Activated T-cell treated with anti-CD3 and anti-CD28 coated beads, Interleukin-2, amount 50 U/mL, for 24 hours (primary cell): ENCODE data around the gene KRT80.

Experiments
- DNase-seq: peaks from one replicate; pipeline ENCODE4 v3.0.0-alpha.2; 2020
- H3K27ac Mint-ChIP-seq: 2 replicates; pipeline ENCODE4 v1.8.0; 2020; ENCODE audit warnings: mild to moderate bottlenecking, mixed read lengths
- H3K27me3 Mint-ChIP-seq: 2 replicates; pipeline ENCODE4 v1.8.0; 2020; ENCODE audit warnings: mixed read lengths
- H3K36me3 Mint-ChIP-seq: 2 replicates; pipeline ENCODE4 v1.8.0; 2020; ENCODE audit warnings: low read depth, mixed read lengths
- H3K4me1 Mint-ChIP-seq: 2 replicates; pipeline ENCODE4 v1.8.0; 2020; ENCODE audit warnings: low read depth, mixed read lengths
- H3K4me3 Mint-ChIP-seq: 2 replicates; pipeline ENCODE4 v1.8.0; 2020; ENCODE audit warnings: mild to moderate bottlenecking, moderate library complexity, mixed read lengths
- H3K9me3 Mint-ChIP-seq: 2 replicates; pipeline ENCODE4 v1.8.0; 2020; ENCODE audit warnings: mixed read lengths

The KRT80 gene

GRCh38 chr12:52209321-52209720 lies 17.5 kb upstream of the KRT80 start:
- H3K36me3 Mint-ChIP-seq = no peaks in the 10 kb centered on the region
- peaks cover 17% of the 10 kb centered on the region for H3K27me3 Mint-ChIP-seq
- no peak overlapping the region for H3K27ac Mint-ChIP-seq
- no peaks in the 10 kb centered on the region for H3K9me3 Mint-ChIP-seq
- no peak for DNase-seq
- no peak overlapping the region for H3K4me3 Mint-ChIP-seq
- no peaks in the 10 kb centered on the region for H3K4me1 Mint-ChIP-seq

GRCh38 chr12:52208424-52209165 lies 16.8 kb upstream of the KRT80 start:
- Mint-ChIP-seq H3K4me1 (no peaks in the 10 kb centered on the region), H3K9me3 (no peaks in the 10 kb centered on the region), H3K4me3 (no peak overlapping the region), H3K36me3 (no peaks in the 10 kb centered on the region), H3K27me3 (peaks cover 17% of the 10 kb centered on the region), H3K27ac (no peak overlapping the region)
- no peak for DNase-seq

DNA sequence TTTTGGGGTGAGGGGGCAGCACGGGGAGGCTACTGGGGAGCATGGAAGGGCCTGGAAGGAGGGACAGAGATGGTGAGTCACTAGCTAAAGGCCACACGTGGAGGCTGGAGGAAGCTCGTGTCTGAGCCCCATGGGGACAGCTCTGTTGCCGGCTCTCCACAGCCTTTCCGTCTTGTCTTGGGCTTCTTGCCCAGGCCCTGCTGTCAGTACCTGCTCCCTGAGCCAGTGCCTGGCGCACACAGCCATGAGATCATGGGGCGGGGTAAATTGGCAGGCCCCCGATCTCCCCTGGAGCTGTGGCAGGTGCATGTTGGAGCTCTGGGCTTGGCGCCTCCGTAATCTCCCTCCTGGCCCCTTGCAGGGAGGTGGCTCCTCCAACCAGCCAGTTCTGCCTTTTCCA lies 16.1 kb upstream of the KRT80 start:
- no peak for DNase-seq
- Mint-ChIP-seq H3K9me3 (no peaks in the 10 kb centered on the region), H3K4me3 (no peak overlapping the region), H3K27me3 (peaks cover 15% of the 10 kb centered on the region), H3K36me3 (no peaks in the 10 kb centered on the region), H3K4me1 (peaks cover 4% of the 10 kb centered on the region), H3K27ac (no peak overlapping the region)

- Mint-ChIP-seq H3K27me3 (peaks cover 17% of the 10 kb centered on the region), H3K4me3 (no peak overlapping the region), H3K4me1 (peaks cover 6% of the 10 kb centered on the region), H3K27ac (no peak overlapping the region), H3K9me3 (no peaks in the 10 kb centered on the region), H3K36me3 (no peaks in the 10 kb centered on the region)
- no peak for DNase-seq
These were observed 15.3 kb upstream of the KRT80 start for GRCh38 chr12:52207106-52207505.

DNA sequence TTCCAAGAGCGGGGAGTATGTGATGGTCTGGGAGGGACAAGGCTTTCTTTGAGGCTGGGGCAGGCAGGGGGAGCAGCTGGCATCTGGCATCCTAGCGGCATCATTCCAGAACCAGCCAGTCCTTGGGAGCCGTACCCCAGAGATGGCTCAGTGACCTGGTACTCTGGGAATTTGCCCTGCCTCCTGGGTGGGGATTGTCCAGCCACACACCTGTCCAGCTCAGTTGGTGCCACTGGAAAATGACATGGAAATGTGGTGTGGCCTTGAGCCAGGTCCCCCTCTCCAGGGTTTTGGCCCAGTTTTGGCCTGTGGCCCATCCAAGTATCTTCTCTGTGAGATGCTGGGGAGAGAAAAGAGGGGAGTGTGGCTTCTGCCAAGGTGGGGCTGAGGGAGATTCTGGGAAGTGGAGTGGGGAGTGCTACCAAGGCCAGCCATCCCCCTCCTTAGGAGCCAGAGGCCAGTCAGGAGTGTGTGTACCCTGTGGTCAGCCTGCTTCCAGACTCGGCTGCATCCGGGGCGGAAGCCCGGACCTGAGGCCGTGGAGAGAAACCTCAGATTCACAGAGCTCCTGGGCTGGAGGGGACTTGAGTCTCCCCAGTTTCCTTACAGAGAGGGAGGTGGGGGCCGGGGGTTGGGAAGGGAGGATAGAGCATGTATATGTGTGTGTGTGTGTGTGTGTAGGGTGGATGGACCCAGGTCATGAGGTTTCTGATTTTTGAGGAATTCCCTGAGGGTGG lies 14.7 kb upstream of the KRT80 start:
- H3K27ac Mint-ChIP-seq = no peak overlapping the region
- peaks cover 6% of the 10 kb centered on the region for H3K4me1 Mint-ChIP-seq
- no peak overlapping the region for H3K4me3 Mint-ChIP-seq
- DNase-seq = no peak
- H3K27me3 Mint-ChIP-seq = peaks cover 22% of the 10 kb centered on the region
- no peaks in the 10 kb centered on the region for H3K36me3 Mint-ChIP-seq
- no peaks in the 10 kb centered on the region for H3K9me3 Mint-ChIP-seq

DNA sequence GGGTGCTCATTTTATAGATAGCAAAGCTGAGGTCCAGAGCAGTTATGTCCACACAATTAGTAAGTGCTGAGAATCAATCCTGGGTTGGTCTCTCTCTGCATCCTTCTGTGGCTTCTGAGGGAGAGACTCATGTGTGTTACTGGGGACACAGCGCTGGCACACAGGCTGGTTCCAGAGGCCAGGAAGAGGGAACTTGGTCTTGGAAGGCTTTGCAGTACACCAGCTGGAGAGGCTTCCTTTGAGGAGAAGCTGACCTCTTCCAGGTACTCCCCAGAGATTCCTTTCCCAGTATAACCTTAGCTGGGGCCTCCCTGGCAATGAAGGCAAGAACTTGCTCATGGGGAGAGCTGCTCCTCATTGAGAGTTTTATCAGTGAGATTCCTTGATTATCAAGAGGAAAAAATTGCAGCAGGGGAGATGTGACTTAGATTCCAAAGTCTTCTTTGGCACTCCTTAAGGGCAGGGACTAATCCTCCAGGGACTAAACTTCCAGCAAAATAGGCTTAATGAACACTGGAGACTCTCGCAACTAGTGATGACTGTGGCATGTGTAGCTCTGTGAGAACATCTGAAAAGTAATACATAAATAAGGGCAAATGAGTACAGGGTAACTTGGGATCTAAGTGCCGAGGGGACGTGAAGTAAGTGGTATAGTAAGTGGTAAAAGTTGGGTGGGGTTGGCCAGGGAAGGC lies 13.9 kb upstream of the KRT80 start:
- Mint-ChIP-seq H3K36me3 (no peaks in the 10 kb centered on the region), H3K27me3 (peaks cover 23% of the 10 kb centered on the region), H3K27ac (no peak overlapping the region), H3K4me1 (peaks cover 6% of the 10 kb centered on the region), H3K9me3 (no peaks in the 10 kb centered on the region), H3K4me3 (no peak overlapping the region)
- DNase-seq = no peak

GRCh38 chr12:52204931-52205505 lies 13.2 kb upstream of the KRT80 start:
- no peaks in the 10 kb centered on the region for H3K9me3 Mint-ChIP-seq
- H3K27me3 Mint-ChIP-seq = peaks cover 28% of the 10 kb centered on the region
- no peak for DNase-seq
- peaks cover 6% of the 10 kb centered on the region for H3K4me1 Mint-ChIP-seq
- no peak overlapping the region for H3K27ac Mint-ChIP-seq
- H3K4me3 Mint-ChIP-seq = no peak overlapping the region
- H3K36me3 Mint-ChIP-seq = no peaks in the 10 kb centered on the region

GRCh38 chr12:52204095-52204930 lies 12.5 kb upstream of the KRT80 start:
- Mint-ChIP-seq H3K27ac (no peak overlapping the region), H3K9me3 (no peaks in the 10 kb centered on the region), H3K27me3 (peaks cover 28% of the 10 kb centered on the region), H3K4me1 (peaks cover 6% of the 10 kb centered on the region), H3K36me3 (no peaks in the 10 kb centered on the region), H3K4me3 (no peak overlapping the region)
- DNase-seq = no peak

DNA sequence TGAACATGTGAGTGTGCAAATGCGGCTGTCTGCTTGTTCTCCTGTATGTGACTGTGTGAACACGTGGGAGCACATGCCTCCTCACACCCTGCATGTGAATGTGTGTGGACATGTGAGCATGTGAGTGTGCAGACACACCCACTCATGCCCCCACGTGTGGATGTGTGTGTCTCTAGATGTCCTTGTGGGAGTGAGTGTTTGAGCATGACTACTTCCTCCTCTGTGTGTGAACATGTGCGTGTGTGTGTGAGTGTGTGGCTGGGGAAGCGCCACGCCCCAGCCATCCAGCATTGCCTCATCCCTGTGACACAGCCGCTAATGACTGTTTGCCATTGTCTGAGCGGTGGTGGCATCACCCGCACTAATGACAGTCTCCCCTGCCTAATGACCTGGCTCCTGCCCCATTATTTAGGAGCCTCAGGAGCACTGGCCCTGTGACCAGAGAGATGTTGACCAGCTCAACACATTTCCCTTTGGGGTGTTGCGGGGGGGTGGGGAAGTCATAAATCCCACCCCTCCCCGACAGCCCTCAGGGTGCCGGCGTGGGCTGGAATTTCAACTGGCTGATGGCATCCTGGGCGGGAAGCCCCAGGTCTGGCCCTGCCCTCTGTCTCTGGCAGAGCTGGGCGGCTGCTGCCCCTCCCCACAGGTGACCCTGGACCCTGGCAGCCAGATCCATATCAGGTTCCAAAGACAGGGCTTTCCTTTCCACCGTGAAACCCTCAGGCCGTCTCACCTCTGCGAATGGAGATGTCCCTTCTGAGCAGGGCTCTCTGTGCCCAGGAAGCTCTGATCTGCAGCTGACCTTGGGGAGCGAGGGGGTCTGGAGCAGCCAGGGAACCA lies 11.5 kb upstream of the KRT80 start:
- H3K9me3 Mint-ChIP-seq = no peaks in the 10 kb centered on the region

GRCh38 chr12:52202361-52203078 lies 10.7 kb upstream of the KRT80 start:
- Mint-ChIP-seq H3K36me3 (no peaks in the 10 kb centered on the region), H3K27ac (peak overlapping the region; percentile 18), H3K4me3 (no peak overlapping the region), H3K9me3 (no peaks in the 10 kb centered on the region), H3K4me1 (peaks cover 6% of the 10 kb centered on the region), H3K27me3 (peaks cover 24% of the 10 kb centered on the region)
- no peak for DNase-seq

More for the DNA sequence above, 11.5 kb upstream of the KRT80 start:
- Mint-ChIP-seq H3K27ac (peak overlapping the region; percentile 18), H3K27me3 (peaks cover 24% of the 10 kb centered on the region), H3K4me1 (peaks cover 6% of the 10 kb centered on the region), H3K36me3 (no peaks in the 10 kb centered on the region), H3K4me3 (no peak overlapping the region)
- no peak for DNase-seq

GRCh38 chr12:52201451-52201839 lies 9.6 kb upstream of the KRT80 start:
- no peaks in the 10 kb centered on the region for H3K36me3 Mint-ChIP-seq
- H3K27me3 Mint-ChIP-seq = peaks cover 28% of the 10 kb centered on the region
- H3K4me1 Mint-ChIP-seq = peaks cover 6% of the 10 kb centered on the region
- DNase-seq = no peak
- H3K9me3 Mint-ChIP-seq = no peaks in the 10 kb centered on the region
- no peak overlapping the region for H3K4me3 Mint-ChIP-seq
- H3K27ac Mint-ChIP-seq = no peak overlapping the region

DNA sequence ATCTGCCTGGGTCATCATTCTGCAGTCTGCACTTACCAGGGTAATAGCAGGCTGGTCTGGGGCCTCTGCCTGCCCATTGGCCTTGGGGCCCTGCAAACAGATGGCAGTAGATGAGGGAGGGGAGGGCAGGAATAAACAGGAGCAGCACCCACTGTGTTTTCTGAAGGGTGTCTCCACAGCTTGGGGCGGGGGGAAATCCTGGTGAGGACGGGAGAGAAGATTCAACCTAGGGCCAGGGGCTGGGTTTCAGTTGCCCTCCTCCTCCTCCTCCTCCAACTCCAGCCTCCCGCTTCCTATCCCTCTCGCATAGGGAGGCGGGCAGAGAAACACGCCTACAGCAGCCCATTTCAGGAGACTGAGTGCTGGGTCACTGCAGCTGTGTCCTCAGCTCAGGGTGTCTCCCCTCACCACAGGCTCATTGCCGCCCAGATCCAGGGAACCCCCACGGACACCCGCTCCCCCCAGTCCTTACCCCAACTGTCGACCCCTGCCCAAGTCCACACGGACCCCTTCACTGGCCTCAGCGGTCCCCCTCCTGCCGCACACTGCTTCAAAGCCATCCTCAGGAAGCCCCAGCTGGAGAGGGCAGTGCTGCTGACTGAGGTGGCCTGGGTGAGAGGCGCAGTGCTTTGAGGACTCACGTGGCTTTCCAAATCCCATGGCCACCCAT lies 9.1 kb upstream of the KRT80 start:
- H3K4me1 Mint-ChIP-seq = peaks cover 6% of the 10 kb centered on the region
- H3K36me3 Mint-ChIP-seq = no peaks in the 10 kb centered on the region
- DNase-seq = no peak
- H3K27me3 Mint-ChIP-seq = peaks cover 28% of the 10 kb centered on the region
- no peak overlapping the region for H3K4me3 Mint-ChIP-seq
- H3K27ac Mint-ChIP-seq = no peak overlapping the region
- H3K9me3 Mint-ChIP-seq = no peaks in the 10 kb centered on the region
